Measurements from ENCODE around the gene TCERG1L. TPM values are rescaled to one million over a fixed set of nuclear protein-coding genes. Genes with fewer than 3 reads are reported as not detected.

The TCERG1L gene
- total RNA-seq, 2 experiments from 2014 or later = not detected

GRCh38 chr10:131128731-131129130 lies 182.8 kb downstream of the TCERG1L start:
- CTCF ChIA-PET = no interaction called here
- POLR2A ChIA-PET = no interaction called here
- no peak for DNase-seq
- Mint-ChIP-seq H3K4me1 (peaks cover 12% of the 10 kb centered on the region), H3K27ac (no peak overlapping the region), H3K27me3 (peaks cover 2% of the 10 kb centered on the region), H3K36me3 (ENCODE audit: low read depth) (no peaks in the 10 kb centered on the region), H3K4me3 (no peak overlapping the region), H3K9me3 (no peaks in the 10 kb centered on the region)

- ChIA-PET POLR2A (no interaction called here), CTCF (no interaction called here)
- H3K27me3 Mint-ChIP-seq = peaks cover 2% of the 10 kb centered on the region
- H3K9me3 Mint-ChIP-seq = no peaks in the 10 kb centered on the region
- H3K4me1 Mint-ChIP-seq = peaks cover 12% of the 10 kb centered on the region
- H3K27ac Mint-ChIP-seq = no peak overlapping the region
- no peak overlapping the region for H3K4me3 Mint-ChIP-seq
- no peak for DNase-seq
- no peaks in the 10 kb centered on the region for H3K36me3 Mint-ChIP-seq (ENCODE audit: low read depth)
Measured at GRCh38 chr10:131127610-131128009, 183.9 kb downstream of the TCERG1L start.

DNA sequence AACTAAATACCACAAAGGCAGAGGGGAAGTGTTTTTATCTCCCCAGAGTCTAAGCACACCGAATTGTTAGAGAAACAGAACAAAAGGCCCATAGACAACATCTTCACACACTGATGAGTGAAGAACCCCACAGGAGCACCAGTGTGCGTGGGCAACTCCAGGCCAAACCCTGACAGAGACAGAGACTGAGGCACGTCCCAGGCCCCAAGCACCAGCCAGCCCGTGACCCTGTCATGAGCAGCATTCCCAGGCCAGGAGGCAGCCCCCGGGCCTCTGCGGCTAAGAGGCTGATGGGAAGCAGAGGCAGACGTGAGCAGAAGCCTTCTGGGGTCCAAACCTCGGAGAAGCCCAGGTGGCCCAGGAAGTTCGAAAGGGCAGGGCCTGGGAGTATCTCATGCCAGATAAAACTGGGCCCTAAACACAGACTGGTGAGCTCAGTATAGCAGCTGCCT lies 184.4 kb downstream of the TCERG1L start:
- no peaks in the 10 kb centered on the region for H3K36me3 Mint-ChIP-seq (ENCODE audit: low read depth)
- peaks cover 2% of the 10 kb centered on the region for H3K27me3 Mint-ChIP-seq
- POLR2A ChIA-PET = no interaction called here
- CTCF ChIA-PET = no interaction called here
- H3K4me3 Mint-ChIP-seq = no peak overlapping the region
- H3K27ac Mint-ChIP-seq = peak overlapping the region; percentile 50
- H3K9me3 Mint-ChIP-seq = peaks cover 2% of the 10 kb centered on the region
- peaks cover 12% of the 10 kb centered on the region for H3K4me1 Mint-ChIP-seq
- DNase-seq = no peak

DNA sequence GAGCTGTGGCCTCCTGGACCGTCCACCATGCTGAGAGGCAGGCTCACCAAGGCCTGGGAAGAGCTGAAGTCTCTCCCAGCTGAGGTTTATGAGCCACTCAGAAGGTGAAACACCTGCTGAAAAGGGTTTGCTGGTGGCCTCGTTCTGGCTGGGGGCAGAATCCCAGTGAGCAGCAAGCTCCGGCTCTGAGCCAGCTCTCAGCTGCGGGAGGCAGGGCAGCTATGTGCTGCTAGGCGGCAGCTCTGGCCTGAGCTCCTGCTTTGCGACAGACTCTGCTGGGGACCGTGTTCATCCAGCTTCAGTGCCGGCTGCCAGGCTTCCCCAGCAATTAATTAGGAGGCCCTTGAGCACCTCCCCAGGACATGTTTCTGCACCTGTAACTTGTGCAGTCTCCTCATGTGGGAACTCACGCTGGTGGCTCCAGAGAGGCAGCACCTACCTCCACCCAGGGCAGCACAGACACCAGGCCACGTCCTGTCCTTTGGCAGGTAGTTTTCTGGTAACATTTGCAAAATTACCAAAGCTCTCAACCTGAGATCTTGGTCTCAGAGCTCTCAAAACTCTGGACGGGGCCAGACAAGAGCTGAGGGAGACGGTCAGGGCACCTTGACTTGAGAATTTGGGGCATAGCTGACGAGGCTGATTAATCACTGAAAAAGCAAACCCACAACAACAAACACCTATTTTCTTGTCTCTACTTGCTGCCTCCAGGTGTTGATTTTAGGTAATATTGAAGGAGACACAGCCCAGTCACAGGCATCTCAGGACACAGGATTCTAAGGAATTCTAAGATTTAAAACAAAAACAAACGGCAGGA lies 185.0 kb downstream of the TCERG1L start:
- no peak overlapping the region for H3K27ac Mint-ChIP-seq
- no peak overlapping the region for H3K4me3 Mint-ChIP-seq
- H3K36me3 Mint-ChIP-seq (ENCODE audit: low read depth) = no peaks in the 10 kb centered on the region
- ChIA-PET CTCF (no interaction called here), POLR2A (no interaction called here)
- peaks cover 2% of the 10 kb centered on the region for H3K9me3 Mint-ChIP-seq
- no peak for DNase-seq
- H3K4me1 Mint-ChIP-seq = peaks cover 12% of the 10 kb centered on the region
- peaks cover 2% of the 10 kb centered on the region for H3K27me3 Mint-ChIP-seq

DNA sequence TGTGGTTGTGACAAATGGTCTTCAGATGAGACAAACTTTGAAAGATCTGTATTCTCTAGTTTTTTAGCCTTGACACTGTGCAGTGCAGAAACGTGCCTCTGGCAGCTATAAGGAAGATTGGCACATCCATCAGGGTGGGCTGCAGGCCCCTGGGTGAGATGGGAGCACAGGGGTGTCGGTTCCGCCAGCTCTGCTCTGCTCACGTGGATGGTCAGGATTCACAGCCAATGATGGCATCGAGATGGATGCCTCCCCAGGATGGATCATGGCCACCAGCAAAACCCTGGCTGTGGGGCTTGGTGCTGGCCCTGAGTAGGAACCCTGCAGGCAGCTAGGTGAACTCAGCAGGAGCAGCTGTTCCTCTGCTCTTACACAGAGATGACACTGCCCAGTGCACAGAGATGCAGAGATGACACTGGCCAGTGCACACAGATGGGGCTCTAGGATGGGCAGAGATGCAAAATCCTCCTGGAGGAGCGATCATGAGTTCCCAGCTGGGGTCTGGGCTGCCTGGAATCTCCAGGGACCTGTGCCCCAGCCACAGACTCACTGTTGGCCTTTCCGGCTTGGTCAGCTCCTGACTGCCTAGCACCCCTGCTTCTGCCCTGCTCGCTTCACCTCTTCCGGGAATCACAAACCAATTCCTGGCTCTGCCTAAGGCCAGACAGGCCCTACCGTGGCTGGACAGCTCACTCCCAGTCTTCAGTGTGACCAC lies 185.9 kb downstream of the TCERG1L start:
- Mint-ChIP-seq H3K36me3 (ENCODE audit: low read depth) (no peaks in the 10 kb centered on the region), H3K9me3 (peaks cover 2% of the 10 kb centered on the region), H3K4me3 (no peak overlapping the region), H3K27me3 (peaks cover 2% of the 10 kb centered on the region), H3K4me1 (peaks cover 12% of the 10 kb centered on the region), H3K27ac (no peak overlapping the region)
- DNase-seq = no peak
- POLR2A ChIA-PET = no interaction called here
- CTCF ChIA-PET = no interaction called here

DNA sequence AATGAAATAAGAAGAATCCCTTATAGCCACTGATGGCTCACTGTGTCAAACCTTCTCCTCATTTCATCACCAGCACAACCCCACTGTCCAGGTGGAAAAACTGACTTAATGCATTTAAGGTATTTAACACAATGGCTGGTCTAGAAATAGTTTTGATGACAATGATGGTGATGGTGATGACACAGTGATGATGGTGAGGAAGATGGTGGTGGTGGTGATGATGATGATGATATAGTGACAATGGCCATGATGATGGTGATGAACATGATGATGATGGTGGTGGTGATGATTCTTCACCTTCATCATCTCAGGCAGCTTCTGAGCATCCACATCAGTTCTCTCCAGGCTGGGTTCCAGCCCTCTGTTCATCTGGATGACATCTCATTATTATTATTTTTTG lies 186.6 kb downstream of the TCERG1L start:
- H3K9me3 Mint-ChIP-seq = peaks cover 2% of the 10 kb centered on the region
- ChIA-PET CTCF (no interaction called here), POLR2A (no interaction called here)
- no peak overlapping the region for H3K4me3 Mint-ChIP-seq
- no peak for DNase-seq
- H3K36me3 Mint-ChIP-seq (ENCODE audit: low read depth) = no peaks in the 10 kb centered on the region
- H3K4me1 Mint-ChIP-seq = peaks cover 12% of the 10 kb centered on the region
- H3K27ac Mint-ChIP-seq = no peak overlapping the region
- H3K27me3 Mint-ChIP-seq = peaks cover 2% of the 10 kb centered on the region

- no peaks in the 10 kb centered on the region for H3K36me3 Mint-ChIP-seq (ENCODE audit: low read depth)
- ChIA-PET CTCF (no interaction called here), POLR2A (no interaction called here)
- H3K27ac Mint-ChIP-seq = no peak overlapping the region
- H3K27me3 Mint-ChIP-seq = peaks cover 2% of the 10 kb centered on the region
- no peak for DNase-seq
- peaks cover 2% of the 10 kb centered on the region for H3K9me3 Mint-ChIP-seq
- H3K4me3 Mint-ChIP-seq = no peak overlapping the region
- peaks cover 12% of the 10 kb centered on the region for H3K4me1 Mint-ChIP-seq
Measured at GRCh38 chr10:131123496-131123895, 188.0 kb downstream of the TCERG1L start.

- no peak overlapping the region for H3K4me3 Mint-ChIP-seq
- no peak for DNase-seq
- CTCF ChIA-PET = no interaction called here
- H3K36me3 Mint-ChIP-seq (ENCODE audit: low read depth) = no peaks in the 10 kb centered on the region
- H3K9me3 Mint-ChIP-seq = peaks cover 2% of the 10 kb centered on the region
- no peaks in the 10 kb centered on the region for H3K4me1 Mint-ChIP-seq
- POLR2A ChIA-PET = no interaction called here
- no peaks in the 10 kb centered on the region for H3K27me3 Mint-ChIP-seq
- H3K27ac Mint-ChIP-seq = no peak overlapping the region
Measured at GRCh38 chr10:131121511-131122035, 189.9 kb downstream of the TCERG1L start.

DNA sequence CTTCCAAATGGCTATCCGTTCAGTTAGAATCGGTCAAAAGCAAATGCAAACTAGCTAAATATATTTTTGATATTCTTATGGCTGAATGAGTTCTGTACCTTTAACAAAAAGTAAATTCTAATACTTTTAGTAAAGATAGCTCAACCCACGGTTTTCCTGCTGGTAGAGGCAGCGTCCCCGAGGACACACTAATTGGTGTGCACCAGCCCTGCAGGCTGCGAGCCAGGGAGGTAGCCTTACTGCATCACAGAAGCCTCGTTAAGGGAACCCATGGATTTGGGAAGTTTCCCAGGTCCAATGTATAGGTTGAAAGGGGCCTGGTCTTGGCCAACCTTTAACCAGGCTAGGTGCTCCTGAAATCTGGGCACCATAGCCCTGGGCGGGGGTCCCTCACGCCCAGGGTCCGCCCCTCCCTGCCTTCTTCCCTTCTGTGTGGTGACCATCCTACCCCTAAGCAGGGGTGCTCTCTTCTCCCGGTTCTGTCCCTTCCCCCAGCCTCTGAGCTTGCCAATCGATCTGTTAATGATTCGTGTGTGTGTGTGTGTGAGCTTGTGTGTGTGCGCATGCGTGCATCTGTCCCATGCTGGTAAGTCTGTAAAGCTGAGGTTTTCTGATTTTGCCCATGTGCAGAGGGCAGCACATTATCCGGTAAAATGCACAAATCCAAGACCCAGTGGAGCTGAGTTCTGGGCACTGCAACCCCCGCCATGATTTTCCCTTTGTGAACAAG lies 191.7 kb downstream of the TCERG1L start:
- DNase-seq = no peak
- no peak overlapping the region for H3K27ac Mint-ChIP-seq
- no peaks in the 10 kb centered on the region for H3K27me3 Mint-ChIP-seq
- no peak overlapping the region for H3K4me3 Mint-ChIP-seq
- CTCF ChIA-PET = no interaction called here
- no peaks in the 10 kb centered on the region for H3K36me3 Mint-ChIP-seq (ENCODE audit: low read depth)
- peaks cover 2% of the 10 kb centered on the region for H3K9me3 Mint-ChIP-seq
- POLR2A ChIA-PET = no interaction called here
- no peaks in the 10 kb centered on the region for H3K4me1 Mint-ChIP-seq

- H3K36me3 Mint-ChIP-seq (ENCODE audit: low read depth) = no peaks in the 10 kb centered on the region
- DNase-seq = no peak
- no peaks in the 10 kb centered on the region for H3K27me3 Mint-ChIP-seq
- H3K4me1 Mint-ChIP-seq = no peaks in the 10 kb centered on the region
- H3K9me3 Mint-ChIP-seq = peaks cover 2% of the 10 kb centered on the region
- ChIA-PET CTCF (no interaction called here), POLR2A (interaction anchor here (0.7 kb wide), 1 partner anchor 38 kb away, joined by 3 read pairs; no protein-coding TSS in a partner anchor)
- H3K27ac Mint-ChIP-seq = no peak overlapping the region
- no peak overlapping the region for H3K4me3 Mint-ChIP-seq
Measured at GRCh38 chr10:131117416-131118212, 193.9 kb downstream of the TCERG1L start.

- no peak for DNase-seq
- Mint-ChIP-seq H3K27ac (no peak overlapping the region), H3K4me3 (no peak overlapping the region), H3K36me3 (ENCODE audit: low read depth) (no peaks in the 10 kb centered on the region), H3K4me1 (no peaks in the 10 kb centered on the region), H3K9me3 (no peaks in the 10 kb centered on the region), H3K27me3 (no peaks in the 10 kb centered on the region)
- POLR2A ChIA-PET = interaction anchor here (0.7 kb wide), 1 partner anchor 37 kb away, joined by 3 read pairs; no protein-coding TSS in a partner anchor
- CTCF ChIA-PET = no interaction called here
Measured at GRCh38 chr10:131116991-131117375, 194.5 kb downstream of the TCERG1L start.

DNA sequence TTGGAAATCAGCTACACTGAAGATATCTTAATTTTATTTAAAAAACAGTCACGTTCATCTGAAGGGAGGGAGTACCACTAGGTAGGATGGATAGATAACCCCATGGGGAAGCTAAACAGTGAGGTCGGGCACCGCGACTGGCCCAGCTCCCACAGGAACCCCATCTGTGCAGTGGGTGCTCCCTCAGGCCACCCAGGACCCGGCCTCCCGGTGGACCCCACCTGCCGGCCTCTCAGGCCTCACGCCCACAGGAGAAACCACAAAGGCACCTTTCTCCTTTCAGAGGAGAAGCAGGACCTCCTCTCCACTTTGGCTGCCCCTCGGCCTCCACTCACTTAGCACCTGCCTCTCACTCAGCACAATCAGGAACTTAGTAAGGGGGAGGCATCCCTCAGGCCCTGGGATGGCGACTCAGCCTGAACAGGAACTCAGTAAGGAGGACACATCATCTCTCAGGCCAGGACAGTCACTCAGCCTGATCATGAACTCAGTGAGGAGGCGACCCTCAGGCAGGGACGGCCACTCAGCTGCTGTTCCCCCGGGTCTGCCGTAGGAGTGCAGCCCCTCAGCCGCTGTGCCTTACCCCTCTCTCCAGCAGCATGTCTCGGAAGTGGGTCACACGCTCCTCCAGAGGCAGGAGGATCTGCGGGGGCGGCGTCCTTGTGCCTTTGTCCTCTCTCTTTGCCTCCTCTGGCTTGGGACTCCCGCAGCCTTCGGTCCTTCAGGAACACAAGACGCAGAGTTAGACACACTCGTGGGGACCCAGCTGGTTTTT lies 195.1 kb downstream of the TCERG1L start:
- H3K36me3 Mint-ChIP-seq (ENCODE audit: low read depth) = no peaks in the 10 kb centered on the region
- CTCF ChIA-PET = no interaction called here
- H3K9me3 Mint-ChIP-seq = no peaks in the 10 kb centered on the region
- no peak overlapping the region for H3K4me3 Mint-ChIP-seq
- no peak for DNase-seq
- H3K4me1 Mint-ChIP-seq = no peaks in the 10 kb centered on the region
- POLR2A ChIA-PET = no interaction called here
- H3K27ac Mint-ChIP-seq = no peak overlapping the region
- H3K27me3 Mint-ChIP-seq = no peaks in the 10 kb centered on the region

Measured in activated CD4-positive, alpha-beta T cell treated with anti-CD3 and anti-CD28 coated beads, Interleukin-2, amount 10 ng/mL, durations not matched to agents 7 days and 5 days (primary cell).